CD4-positive, alpha-beta T cell treated with Interleukin-17A for 1 hour (primary cell): ENCODE data around the gene C17orf113.
"Not testable (repeated sequence)": the region's sequence is repeated elsewhere in the genome, so short reads cannot be mapped to it uniquely, and the experiment has no call there.

Experiments
- DNase-seq: peaks from one replicate; pipeline ENCODE4 v3.0.0-alpha.2; 2020

Gene C17orf113

DNA sequence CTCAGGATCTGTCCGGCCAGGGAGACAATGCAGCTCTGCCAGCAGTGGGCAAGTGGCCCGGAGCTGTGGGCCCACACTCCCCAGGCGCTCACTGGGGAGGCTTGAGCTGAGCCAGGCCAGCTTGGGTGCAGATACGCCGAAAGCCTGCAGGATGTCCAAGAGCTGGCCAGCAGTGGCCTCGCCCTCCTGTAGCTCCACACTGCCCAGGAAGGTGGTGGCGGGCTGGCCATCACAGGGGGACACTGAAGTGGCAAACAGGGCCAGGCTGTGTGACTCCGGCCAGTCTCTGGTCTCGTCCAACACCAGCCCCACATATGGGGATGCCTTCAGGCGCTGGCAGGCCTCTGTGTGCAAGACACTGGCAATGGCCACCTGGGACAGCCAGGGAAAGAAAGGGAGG lies 9.6 kb downstream of the C17orf113 start:
- no peak for DNase-seq

DNA sequence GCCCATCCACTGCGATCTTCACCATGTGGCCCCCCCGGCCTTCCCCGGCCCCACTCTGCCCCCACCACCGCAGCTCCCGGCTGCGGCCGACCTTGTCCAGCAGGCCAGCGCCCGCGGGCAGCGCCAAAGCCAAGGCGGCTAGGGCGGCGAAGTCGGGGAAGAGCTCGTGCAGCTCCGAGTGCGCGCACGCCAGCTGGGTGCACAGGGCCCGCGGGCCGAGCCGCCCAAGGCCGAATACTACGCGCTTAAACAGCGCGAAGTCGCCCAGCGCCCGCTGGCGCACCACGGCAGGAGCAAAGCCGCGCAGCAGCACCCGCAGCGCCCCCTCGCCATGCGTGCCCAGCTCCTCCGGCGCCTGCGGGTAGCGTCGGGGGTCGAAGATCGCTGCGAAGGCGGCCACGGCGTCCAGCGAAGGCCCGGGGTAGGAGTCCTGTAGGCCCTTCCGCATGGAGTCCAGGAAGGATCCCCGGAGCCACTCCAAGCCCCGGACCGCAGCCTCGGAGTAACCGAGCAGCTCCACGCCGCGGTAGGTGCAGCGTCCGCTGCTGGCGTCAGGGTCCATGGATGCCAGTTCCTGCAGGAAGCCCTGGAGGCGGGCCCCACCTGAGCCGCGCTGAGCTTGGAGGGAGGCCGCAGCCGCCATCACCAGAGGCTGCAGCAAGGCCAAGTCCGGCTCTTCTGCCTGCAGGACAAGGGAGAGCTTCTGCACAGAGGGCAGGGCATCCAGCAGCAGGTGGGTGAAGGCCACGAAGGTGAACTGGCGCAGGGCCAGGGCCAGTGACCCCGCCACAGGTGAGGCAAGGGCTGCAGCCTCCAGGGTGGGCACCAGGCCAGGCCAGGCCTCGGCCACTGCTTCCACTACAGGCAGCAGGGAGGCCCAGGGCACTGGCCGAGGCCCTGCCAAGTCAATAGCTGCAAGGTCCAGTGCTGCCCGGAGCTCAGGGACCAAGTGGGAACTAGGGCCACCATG lies 10.3 kb downstream of the C17orf113 start:
- no peak for DNase-seq

DNA sequence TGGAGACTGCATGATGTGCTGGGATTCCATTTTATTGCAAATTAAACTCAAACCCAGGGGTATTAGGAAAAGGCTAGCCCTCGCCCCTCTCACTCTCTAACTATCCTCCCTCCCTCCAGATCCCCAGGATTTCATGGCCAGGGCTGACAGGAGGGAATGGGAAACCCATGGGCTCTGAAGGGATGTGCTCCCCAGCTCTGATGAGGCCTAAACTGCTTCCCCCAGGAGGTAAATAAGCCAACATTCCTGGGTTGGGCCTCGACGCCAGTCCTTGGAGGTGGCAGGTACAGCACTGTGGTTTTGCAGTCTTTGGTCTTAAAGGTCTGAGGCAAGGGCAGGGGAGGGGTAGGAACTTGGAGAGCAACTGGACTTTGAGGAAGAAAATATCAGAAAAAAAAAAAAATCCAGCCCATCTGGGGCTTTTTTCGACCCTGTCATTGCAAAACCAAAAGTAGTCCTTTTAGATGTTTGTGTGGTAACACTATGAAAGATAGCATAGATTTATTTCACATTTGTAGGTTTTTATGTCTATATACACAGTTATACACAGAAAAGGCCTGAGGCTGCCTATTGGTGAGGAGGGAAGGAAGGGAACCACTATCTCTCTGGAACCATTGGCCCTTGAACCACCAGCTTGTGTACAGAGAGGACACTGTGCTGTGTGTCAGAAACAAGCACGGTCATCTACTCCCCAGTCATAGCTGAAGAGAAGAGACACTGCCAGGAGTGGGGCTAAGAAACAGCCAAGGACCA lies 12.0 kb downstream of the C17orf113 start:
- DNase-seq: no peak

DNA sequence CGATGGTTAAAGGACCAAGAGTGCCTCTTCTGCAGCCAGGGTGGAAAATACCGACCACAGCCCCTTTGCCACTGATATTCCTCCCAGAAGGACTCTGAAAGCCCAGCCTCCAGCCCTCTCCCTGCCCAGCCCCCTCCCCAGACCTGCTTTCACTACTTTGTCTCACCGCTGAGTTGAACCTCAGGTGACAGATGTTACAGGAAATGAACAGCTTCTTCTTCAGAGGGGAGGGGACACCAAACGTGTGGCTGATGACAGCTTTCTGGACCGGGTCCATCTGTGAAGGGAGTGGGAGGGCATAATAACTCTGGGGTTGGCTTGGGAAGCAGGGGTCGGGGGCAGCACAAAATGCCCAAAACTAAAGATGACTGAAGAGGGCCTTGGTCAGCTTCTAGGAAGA lies 16.3 kb downstream of the C17orf113 start:
- DNase-seq: no peak

DNA sequence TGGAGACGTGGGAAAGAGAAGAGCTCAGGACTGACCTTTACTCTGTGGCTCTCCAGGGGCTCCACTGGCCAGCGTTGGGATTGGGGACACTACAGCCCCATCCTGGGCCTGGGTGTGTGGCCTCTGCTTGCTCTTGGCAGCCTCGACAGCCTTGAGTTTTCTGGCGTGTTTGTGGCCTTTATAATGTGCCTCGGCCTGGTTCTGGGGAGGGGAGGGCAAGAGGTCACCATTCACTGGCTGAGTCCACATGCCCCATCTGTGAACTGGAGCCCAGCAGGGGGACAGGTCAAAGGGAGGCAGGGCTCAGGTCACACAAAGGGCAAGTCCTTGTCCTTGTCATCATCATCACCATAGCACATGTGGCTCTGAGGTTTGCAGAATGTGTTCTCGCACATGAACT lies 18.8 kb downstream of the C17orf113 start:
- DNase-seq: no peak

DNA sequence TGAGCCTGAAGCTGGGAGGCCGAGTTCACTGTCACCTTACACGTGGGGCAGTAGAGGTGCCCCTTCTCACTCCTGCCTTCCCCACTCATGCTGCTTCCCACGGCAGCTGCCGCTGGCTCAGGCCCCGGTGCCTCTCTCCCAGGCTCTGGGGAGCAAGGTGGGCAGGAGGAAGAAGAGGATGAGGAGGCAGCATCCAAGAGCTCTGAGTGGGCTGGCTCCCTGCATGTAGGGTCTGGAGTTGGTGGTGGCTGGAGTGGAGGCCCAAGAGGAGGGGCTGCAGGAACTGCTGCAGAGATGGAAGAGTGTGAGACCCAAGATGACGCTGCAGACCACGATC lies 21.6 kb downstream of the C17orf113 start:
- no peak for DNase-seq

DNA sequence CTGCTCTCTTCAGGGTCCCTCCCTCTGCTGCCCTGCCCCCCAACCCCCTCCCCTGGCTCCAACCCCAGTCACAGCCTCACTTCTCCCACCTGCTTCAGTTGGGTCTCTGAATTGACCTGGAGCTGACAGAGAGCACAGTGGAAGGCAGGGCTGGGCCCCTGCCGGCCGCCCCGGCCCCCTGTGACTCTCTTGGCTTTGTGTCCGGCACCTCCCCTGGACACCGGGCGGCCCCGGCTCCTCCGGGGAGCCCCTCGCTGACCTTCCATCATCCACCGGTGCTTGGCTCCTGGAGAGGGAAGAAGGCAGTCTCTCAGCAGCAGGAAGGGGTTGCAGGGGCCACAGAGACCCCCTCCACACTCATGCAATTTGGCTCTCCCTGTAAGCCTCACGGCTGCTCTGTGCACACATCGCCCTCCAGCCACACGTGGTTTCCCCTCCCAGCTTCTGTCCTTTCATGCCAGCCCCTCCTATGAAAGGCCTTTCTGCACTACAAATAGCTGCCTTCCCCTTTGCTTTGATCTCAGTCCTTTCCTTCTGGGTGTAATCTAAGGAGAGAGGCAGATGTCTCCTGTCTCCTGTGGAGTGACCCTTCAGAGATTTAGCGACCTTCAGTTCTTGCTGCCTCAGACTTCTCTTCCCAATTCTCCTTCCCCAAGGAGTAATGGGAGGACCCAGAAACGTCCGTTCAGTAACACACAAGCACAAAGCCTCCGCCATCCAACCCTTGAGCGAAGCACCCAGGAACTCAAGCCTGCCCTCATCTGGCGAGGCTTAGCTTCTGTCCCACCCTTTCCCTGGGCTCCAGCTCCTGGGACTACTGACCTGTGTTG lies 22.2 kb downstream of the C17orf113 start:
- no peak for DNase-seq

DNA sequence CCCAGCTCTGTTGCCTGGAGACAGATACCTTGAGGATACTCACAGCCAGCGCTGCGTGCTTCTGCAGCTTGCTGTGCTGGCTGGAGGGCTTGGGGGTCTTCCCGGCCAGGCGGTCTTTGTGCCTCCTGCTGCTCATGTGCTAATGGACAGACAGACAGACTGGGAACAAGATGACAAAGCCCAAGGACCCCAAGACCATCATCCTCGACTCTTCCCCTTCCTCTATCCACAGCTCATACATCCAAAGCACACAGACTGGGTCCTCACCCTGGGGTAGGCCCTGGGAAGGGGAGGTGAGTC lies 22.9 kb downstream of the C17orf113 start:
- no peak for DNase-seq

DNA sequence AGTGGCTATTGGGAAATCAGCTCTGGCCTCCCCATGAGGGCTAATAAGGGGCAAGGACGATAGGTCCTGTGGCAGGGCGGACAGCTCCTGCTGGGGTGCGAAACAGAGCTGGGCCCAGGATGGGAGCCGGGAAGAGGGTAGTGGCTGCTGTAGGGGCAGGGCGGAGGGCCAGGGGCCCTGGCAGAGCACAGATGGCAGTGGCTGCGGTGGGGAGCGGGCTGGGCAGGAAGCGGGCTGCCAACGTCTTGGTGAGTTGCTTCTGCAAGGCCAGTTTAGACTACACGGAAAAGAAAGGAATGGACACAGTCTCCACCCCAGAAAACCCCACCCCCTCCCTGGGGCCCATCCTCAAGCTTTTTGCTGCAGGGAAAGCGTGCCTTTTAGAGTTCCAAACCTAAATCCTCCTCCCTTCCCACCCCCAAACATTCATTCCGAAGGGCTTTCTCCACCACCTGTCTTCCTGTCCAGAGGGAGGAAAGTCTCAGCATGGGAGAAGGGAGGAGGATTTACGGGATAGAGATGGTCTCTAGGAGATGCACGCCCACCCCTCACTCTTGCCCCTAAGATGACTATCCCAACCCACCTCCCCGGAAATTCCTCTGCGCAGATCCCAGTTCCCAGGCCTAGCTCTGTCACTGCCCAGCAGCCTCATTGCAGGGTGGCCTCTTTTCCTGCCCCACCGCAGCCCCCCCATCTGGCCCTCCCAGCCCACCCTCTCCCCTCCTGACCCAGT lies 23.4 kb downstream of the C17orf113 start:
- DNase-seq: no peak

DNA sequence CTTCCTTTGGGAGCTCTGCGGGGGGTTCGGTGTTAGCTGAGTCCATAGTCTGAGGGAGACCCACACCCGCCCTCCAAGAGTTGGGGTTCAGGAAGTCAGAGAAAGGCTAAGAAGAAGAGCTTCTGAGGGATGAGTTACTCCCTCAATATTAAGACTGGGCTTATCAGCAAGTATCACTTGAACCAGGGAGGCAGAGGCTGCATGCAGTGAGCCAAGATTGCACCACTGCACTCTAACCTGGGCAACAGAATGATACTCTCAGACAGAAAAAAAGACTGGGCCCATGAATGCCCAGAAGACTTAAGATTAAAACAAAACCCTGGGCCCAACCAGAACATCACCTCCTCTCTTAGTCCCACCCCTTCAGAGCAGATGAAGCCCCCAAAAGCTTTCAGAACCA lies 24.5 kb downstream of the C17orf113 start:
- no peak for DNase-seq

DNA sequence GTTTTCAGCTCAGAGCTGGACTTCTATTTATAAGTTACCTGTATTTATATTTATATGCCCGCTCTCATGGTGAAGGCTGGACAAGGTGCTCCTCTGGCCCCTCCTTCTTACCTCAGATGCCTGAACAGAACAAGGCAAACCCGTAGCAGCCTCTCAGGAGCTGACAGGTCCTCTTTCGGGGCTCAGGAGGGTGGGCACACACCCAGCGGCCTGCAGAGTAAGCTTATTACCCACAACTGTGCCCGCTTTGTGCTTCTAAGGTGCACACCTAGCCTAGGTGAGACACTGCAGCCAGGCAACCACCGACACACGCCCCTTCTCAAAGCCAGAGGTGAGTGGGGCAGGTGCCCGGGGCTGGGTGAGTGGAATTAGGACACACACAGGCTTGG lies 25.2 kb downstream of the C17orf113 start:
- DNase-seq: no peak

DNA sequence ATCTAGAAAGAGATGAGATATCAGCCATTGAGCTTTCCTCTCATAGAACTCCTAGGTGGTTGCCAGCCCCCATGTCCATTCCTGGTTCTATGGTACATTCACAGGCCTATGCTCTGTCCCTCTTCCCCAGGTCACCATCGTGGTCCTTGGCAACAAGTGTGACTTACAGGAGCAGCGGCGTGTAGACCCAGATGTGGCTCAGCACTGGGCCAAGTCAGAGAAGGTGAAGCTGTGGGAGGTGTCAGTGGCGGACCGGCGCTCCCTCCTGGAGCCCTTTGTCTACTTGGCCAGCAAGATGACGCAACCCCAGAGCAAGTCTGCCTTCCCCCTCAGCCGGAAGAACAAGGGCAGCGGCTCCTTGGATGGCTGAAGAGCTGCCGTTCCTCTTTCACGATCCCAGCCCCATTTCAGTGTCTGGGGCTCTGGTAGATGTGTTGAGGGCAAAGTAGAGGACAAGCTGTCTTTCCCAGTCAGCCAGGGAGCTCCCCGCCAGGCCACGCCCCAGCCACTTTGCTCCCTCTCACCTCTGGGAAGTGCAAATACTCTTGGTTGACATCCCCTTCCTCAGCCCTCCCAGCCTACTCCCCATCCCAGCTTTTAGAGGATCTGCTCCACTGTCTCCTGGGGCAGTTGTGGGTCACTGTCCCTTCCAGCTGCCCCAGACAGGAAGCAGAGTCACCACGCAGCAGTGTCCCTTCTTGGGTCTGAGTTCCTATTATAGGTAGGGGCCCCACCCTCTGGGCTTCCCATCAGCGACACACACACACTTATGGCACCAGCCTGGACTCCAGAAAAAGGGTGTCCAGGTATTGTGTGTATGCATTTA lies 26.7 kb downstream of the C17orf113 start:
- no peak for DNase-seq

DNA sequence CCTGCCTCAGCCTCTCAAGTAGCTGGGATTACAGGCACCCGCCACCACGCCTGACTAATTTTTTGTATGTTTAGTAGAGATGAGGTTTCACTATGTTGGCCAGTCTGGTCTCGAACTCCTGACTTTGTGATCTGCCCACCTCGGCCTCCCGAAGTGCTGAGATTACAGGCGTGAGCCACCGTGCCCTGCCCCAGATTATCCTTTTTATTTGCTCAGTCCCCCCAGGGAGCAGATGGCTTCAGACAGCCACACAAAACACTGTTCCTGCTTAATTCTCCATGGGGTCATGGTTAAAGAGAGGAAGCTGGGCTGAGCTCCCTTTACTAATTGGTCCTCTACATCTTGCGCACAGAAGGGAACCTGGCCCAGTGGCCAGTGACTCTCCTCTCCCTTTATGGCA lies 29.6 kb downstream of the C17orf113 start:
- not testable (repeated sequence) for DNase-seq

DNA sequence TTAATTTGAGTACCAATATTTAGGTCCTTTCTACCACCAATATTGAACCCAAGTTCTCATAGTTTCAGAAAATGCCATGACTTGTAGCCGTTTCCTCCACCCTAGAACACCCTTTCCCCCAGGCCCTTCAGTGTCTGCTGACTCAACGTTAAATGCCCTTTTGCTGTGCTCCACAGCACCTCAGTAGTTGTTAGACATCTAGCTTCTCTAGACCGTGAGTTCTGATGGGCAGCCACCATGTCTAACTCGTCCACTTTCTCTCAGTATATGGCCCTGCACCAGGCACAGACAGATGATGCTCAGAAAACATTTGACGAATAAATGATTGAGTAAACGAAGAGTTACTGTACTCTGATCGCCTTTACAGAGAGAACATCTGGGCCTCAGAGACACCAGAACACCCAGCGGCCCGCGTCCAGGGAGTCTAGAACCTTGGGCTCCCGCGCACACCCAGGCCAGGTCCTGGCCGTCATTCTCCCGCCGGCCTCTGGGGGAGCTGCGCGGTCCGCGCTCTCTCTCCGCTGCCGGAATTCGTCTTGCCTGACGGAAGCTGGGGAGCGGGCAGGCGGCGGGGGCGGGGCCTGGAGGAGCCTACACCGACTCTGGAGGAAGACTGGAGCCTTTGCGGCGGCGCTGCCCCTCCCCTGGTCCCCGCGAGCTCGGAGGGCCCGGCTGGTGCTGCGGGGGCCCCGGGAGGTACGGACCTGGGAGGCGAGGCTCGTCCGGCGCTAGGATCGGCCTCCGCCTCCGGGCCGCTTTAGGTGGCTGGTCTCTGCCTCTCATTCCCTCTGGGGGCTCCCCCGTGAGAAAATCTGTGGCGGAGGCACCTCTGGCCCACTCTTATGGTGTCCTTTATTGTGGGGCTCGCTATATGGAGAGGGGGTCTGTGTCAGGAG lies 30.6 kb downstream of the C17orf113 start, which contains the start of gene NKIRAS2:
NKIRAS2 (plus strand) TSS at position 582 of the 896 bp plus-strand sequence. CDS start 1,488 bp downstream, outside the sequence.
- DNase-seq: peak; percentile 95

DNA sequence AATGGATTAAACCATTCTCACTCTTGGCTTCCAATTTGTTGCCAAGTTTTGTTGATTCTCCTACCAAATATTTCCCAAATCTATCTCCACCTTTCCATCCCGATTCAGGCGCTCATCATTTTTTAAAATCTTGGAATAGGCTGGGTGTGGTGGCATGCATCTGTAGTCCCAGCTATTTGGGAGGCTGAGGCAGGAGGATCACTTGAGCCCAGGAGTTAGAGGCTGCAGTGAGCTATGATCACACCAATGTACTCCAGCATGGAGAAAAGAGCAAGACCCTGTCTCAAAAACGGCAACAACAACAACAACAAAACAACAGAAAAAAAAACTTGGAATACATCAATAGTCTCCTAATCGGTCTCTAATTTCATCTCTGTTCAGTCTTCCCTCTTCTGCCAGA lies 31.4 kb downstream of the C17orf113 start:
- no peak for DNase-seq

DNA sequence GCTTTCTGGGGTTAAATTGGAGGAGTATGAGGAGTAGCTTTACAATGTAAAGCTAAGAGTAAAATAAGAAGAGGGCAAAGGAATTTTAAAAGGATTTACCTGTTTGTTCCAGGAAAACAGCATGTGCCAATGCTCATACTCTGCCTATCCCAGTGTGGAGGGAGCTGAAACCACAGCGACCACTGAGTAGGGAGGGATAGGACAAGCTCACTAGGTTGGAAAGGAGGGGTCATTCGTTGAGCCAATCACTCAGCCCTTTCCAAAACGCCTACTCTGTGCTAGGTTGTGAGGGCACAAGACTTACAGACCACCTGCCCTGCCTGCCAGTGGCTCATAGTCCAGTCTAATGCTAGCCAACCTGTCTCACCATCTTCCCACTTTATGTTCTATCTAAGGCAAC lies 32.1 kb downstream of the C17orf113 start:
- DNase-seq: no peak

DNA sequence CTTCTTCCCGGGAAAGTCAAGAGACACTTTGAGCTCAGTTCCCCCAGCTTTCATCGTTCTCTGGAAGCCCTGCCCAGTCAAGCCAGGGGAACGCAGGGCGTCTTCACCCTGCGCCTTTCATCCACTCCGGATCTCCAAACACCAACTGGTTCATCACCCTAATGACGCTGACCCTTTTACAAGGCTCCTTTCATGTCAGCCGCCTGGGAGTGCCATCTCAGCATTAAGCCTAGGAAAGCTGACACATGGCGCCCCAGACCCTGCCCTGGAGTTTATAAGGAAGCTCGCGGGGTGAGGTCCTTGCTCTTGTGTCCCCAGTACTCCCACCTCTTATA lies 32.6 kb downstream of the C17orf113 start:
- DNase-seq: no peak

DNA sequence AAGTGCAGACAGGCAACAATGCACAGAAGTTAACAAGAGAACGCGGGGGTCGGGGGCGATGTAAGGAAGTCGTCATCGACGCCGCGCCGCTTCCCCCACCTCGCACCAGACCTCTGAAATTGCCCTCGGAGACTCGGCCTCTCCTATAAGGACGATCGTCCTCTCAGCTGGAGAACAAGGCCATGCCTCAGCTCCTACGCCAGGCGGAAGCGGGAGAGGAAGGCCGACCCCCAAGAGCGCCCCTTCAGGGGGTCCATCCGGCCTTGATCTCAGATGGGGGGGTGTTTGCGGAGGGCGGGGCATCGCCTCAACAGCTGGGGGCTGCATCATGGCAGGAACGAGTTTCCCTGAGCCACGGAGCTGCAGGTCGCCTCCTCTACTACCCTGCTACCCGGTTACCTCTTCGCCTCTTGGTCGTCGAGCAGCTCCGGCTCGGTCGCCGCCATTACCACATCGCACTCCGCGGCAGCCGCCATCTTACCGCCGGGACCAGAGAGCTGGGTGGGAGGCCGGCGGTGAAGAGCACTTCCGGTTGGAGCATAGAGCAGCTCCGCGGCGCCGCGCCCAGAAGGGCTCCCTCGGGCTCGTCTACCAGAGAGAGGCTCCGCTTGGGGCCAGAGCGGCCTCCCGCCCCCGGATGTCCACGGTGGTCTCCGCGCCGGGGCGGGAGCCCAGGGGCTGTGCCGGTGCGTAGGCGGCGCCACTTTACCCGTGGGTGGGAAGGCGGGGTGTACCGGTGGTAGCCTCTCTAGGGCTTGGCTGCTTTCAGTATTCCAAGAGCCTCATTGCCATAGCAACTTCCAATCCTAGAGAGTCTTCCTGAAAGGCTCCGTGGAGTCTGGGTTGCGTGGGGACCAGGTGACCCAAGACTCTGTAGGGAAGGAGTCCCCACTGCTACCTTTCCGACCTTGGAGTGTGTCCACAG lies 33.2 kb downstream of the C17orf113 start, which contains the start of gene DNAJC7:
DNAJC7 (minus strand) TSS at position 499 of the 925 bp plus-strand sequence; CDS start at position 476, 23 bp downstream.
- DNase-seq: peak; percentile 93

DNA sequence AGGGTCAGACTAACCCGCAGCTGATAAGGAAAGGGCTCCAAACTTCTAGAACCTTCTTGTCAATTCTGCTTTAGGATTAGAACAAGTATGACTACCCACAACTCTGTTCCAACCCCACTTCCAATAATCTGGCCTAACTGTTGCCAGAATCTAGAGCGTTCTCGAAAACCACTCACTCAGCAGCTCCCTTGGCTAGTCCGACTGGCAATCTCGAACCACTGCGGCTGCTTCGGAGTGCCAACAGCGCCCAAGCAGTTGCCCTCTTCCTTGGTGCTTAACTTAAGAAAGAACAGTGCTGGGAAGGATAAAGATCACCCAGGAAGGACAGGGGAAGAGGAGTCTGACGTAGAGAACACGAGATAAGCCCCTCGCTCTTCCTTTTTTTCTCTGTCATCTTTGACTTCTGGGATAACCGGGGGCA lies 34.0 kb downstream of the C17orf113 start:
- DNase-seq: peak; percentile 25
